ENCODE measurements around the gene TCP1. TPM values are rescaled to one million over a fixed set of nuclear protein-coding genes. Genes with fewer than 3 reads are reported as not detected.

Gene TCP1
- total and polyA plus RNA-seq, 2 of the 13 experiments (the other 11 are each of a cell fraction or from before 2014, with no cell fraction given): 116 to 553 TPM

DNA sequence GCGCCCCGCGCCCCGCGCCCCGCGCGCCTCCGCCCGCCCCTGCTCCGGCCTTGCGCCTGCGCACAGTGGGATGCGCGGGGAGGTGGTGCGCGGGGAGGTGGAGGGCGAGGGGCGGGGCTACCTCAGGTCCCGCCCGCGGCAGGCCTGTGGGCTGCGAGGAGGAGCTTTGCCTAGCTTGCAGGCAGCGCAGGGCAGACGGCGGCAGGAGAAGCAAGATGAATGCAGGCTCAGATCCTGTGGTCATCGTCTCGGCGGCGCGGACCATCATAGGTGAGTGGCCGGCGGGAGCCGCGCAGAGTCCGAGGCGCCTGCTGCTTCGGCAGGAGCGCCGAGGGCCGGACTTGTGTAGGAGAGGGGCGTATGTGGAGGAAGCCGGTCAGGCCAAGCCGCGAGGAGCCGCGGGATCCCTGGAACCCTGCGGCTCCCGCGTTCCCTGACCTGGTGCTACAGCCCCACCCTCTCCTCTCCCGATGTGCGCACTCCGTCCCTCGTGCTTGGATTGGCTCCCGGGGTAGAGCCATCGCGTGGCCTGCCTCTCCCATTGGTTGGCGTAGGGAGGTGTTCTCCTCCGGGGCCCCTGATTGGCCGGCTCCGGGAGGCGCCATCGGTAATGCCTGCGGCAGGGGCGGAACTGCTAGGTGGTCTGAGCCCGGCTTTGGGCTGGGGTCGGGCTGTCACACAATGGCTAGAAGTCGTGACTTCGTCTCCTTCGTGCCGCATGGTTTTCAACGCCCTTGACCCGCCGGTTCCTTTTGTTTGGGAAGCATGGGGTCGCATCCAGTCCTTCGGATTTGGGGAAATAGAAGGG, 27.3 kb downstream of the TCP1 start, which contains the start of gene ACAT2 (continued):
- peak; percentile 92 for TF ChIP-seq ZNF556 (CRISPR knock-in tag; IDR thresholded peaks at IDR 0.05; ENCODE audit: borderline replicate concordance)
- TF ChIP-seq TCF7 (IDR thresholded peaks at IDR 0.05; ENCODE audit: low read depth): no peak
- no peak; the same call in 1 of the 2 replicates for TF ChIP-seq ZNF616 (CRISPR knock-in tag; IDR thresholded peaks at IDR 0.05; ENCODE audit: low read depth)
- TF ChIP-seq, protein P1, sequence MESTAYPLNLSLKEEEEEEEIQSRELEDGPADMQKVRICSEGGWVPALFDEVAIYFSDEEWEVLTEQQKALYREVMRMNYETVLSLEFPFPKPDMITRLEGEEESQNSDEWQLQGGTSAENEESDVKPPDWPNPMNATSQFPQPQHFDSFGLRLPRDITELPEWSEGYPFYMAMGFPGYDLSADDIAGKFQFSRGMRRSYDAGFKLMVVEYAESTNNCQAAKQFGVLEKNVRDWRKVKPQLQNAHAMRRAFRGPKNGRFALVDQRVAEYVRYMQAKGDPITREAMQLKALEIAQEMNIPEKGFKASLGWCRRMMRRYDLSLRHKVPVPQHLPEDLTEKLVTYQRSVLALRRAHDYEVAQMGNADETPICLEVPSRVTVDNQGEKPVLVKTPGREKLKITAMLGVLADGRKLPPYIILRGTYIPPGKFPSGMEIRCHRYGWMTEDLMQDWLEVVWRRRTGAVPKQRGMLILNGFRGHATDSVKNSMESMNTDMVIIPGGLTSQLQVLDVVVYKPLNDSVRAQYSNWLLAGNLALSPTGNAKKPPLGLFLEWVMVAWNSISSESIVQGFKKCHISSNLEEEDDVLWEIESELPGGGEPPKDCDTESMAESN (CRISPR knock-in tag; conservative IDR thresholded peaks at IDR 0.05): no peak
- TF ChIP-seq RELA (CRISPR knock-in tag; IDR thresholded peaks at IDR 0.05): no peak; the same call in 1 of the 2 replicates
- TF ChIP-seq ZNF30 (CRISPR knock-in tag; IDR thresholded peaks at IDR 0.05): no peak
- TF ChIP-seq, protein P2, sequence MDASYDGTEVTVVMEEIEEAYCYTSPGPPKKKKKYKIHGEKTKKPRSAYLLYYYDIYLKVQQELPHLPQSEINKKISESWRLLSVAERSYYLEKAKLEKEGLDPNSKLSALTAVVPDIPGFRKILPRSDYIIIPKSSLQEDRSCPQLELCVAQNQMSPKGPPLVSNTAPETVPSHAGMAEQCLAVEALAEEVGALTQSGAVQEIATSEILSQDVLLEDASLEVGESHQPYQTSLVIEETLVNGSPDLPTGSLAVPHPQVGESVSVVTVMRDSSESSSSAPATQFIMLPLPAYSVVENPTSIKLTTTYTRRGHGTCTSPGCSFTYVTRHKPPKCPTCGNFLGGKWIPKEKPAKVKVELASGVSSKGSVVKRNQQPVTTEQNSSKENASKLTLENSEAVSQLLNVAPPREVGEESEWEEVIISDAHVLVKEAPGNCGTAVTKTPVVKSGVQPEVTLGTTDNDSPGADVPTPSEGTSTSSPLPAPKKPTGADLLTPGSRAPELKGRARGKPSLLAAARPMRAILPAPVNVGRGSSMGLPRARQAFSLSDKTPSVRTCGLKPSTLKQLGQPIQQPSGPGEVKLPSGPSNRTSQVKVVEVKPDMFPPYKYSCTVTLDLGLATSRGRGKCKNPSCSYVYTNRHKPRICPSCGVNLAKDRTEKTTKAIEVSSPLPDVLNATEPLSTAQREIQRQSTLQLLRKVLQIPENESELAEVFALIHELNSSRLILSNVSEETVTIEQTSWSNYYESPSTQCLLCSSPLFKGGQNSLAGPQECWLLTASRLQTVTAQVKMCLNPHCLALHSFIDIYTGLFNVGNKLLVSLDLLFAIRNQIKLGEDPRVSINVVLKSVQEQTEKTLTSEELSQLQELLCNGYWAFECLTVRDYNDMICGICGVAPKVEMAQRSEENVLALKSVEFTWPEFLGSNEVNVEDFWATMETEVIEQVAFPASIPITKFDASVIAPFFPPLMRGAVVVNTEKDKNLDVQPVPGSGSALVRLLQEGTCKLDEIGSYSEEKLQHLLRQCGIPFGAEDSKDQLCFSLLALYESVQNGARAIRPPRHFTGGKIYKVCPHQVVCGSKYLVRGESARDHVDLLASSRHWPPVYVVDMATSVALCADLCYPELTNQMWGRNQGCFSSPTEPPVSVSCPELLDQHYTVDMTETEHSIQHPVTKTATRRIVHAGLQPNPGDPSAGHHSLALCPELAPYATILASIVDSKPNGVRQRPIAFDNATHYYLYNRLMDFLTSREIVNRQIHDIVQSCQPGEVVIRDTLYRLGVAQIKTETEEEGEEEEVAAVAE (CRISPR knock-in tag; IDR thresholded peaks at IDR 0.05; ENCODE audit: borderline replicate concordance): peak; percentile 92
- TF ChIP-seq MEIS2 (CRISPR knock-in tag; IDR thresholded peaks at IDR 0.05): no peak
- peak; percentile 57; the same call in 1 of the 2 replicates for TF ChIP-seq MIER3 (CRISPR knock-in tag; IDR thresholded peaks at IDR 0.05; ENCODE audit: borderline replicate concordance)
- TF ChIP-seq, protein P3, sequence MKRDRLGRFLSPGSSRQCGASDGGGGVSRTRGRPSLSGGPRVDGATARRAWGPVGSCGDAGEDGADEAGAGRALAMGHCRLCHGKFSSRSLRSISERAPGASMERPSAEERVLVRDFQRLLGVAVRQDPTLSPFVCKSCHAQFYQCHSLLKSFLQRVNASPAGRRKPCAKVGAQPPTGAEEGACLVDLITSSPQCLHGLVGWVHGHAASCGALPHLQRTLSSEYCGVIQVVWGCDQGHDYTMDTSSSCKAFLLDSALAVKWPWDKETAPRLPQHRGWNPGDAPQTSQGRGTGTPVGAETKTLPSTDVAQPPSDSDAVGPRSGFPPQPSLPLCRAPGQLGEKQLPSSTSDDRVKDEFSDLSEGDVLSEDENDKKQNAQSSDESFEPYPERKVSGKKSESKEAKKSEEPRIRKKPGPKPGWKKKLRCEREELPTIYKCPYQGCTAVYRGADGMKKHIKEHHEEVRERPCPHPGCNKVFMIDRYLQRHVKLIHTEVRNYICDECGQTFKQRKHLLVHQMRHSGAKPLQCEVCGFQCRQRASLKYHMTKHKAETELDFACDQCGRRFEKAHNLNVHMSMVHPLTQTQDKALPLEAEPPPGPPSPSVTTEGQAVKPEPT (CRISPR knock-in tag; IDR thresholded peaks at IDR 0.05; ENCODE audit: low read depth): no peak
- TF ChIP-seq, protein P4, sequence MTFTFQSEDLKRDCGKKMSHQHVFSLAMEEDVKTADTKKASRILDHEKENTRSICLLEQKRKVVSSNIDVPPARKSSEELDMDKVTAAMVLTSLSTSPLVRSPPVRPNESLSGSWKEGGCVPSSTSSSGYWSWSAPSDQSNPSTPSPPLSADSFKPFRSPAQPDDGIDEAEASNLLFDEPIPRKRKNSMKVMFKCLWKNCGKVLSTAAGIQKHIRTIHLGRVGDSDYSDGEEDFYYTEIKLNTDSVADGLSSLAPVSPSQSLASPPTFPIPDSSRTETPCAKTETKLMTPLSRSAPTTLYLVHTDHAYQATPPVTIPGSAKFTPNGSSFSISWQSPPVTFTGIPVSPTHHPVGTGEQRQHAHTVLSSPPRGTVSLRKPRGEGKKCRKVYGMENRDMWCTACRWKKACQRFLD (CRISPR knock-in tag; IDR thresholded peaks at IDR 0.05; ENCODE audit: borderline replicate concordance): peak; percentile 88; the same call in 1 of the 2 replicates
- TF ChIP-seq ZFP62 (CRISPR knock-in tag; IDR thresholded peaks at IDR 0.05): no peak
- TF ChIP-seq MXD4 (CRISPR knock-in tag; IDR thresholded peaks at IDR 0.05): peak; percentile 79; the same call in 1 of the 2 replicates
- TF ChIP-seq, protein P5, sequence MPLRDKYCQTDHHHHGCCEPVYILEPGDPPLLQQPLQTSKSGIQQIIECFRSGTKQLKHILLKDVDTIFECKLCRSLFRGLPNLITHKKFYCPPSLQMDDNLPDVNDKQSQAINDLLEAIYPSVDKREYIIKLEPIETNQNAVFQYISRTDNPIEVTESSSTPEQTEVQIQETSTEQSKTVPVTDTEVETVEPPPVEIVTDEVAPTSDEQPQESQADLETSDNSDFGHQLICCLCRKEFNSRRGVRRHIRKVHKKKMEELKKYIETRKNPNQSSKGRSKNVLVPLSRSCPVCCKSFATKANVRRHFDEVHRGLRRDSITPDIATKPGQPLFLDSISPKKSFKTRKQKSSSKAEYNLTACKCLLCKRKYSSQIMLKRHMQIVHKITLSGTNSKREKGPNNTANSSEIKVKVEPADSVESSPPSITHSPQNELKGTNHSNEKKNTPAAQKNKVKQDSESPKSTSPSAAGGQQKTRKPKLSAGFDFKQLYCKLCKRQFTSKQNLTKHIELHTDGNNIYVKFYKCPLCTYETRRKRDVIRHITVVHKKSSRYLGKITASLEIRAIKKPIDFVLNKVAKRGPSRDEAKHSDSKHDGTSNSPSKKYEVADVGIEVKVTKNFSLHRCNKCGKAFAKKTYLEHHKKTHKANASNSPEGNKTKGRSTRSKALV (CRISPR knock-in tag; IDR thresholded peaks at IDR 0.05): peak; percentile 74
- TF ChIP-seq ZNF605 (CRISPR knock-in tag; IDR thresholded peaks at IDR 0.05): peak; percentile 81
- TF ChIP-seq MTA3 (CRISPR knock-in tag; IDR thresholded peaks at IDR 0.05): no peak
- TF ChIP-seq KDM1A (CRISPR knock-in tag; IDR thresholded peaks at IDR 0.05): no peak

All from HepG2 (cell line).